B cell (primary cell): ENCODE results near the gene NYAP2. TPM values are rescaled to one million over a fixed set of nuclear protein-coding genes. Genes with fewer than 3 reads are reported as not detected.

ENCODE experiments used
- ATAC-seq: fragments of 200-7000 bp; cut with Tn5 transposase; one replicate; pipeline ENCODE4 v1.10.0; 2021; ENCODE audit warnings: low read depth, mild to moderate bottlenecking, moderate number of reproducible peaks, moderate library complexity
- CTCF ChIA-PET: fragments of 350-600 bp; sonication (Branson Sonifier 250); formaldehyde crosslinking; loops from one replicate; lab custom pipeline; 2021; ENCODE audit warnings: antibody characterized with exemption, inconsistent platforms; lab: Charles Lee
- POLR2A ChIA-PET: fragments of 350-600 bp; sonication (Branson Sonifier 250); formaldehyde crosslinking; loops from one replicate; lab custom pipeline; 2021; ENCODE audit warnings: antibody characterized with exemption; lab: Charles Lee
- DNase-seq: peaks from one replicate; pipeline ENCODE4 v3.0.0; 2013
- H2AFZ ChIP-seq: 2 replicates; pipeline ENCODE4 v1.6.1; 2012; ENCODE audit warnings: mild to moderate bottlenecking, low read depth, low read length; ENCODE audit not compliant: insufficient read depth, poor library complexity, severe bottlenecking
- H3K27ac ChIP-seq, 2 donors: 1 replicate in 1 of 2; 2 replicates in 1 of 2; pipeline ENCODE4 v1.5.1; 2012 to 2013; ENCODE audit warnings: low read length in 2 of 2, mild to moderate bottlenecking in 2 of 2, moderate library complexity in 1 of 2
- H3K27me3 ChIP-seq, 4 experiments: fragments of 200-600 bp in 1 of 4; sonication (generic) in 1 of 4; replicated peaks in 1 of 4; 1 replicate in 2 of 4; 2 replicates in 2 of 4; pipeline versions ENCODE4 v1.6.1 to v1.7.0; 2013 to 2016; ENCODE audit warnings: low read length in 3 of 4, mild to moderate bottlenecking in 2 of 4, mixed read lengths in 1 of 4, moderate library complexity in 1 of 4; ENCODE audit not compliant: insufficient read depth in 4 of 4, control insufficient read depth in 3 of 4; ENCODE audit errors: control extremely low read depth in 1 of 4
- H3K36me3 ChIP-seq, 2 experiments: replicated peaks in 1 of 2; 1 replicate in 1 of 2; 2 replicates in 1 of 2; pipeline versions ENCODE4 v1.6.1 to v1.7.1; 2013; ENCODE audit warnings: low read length in 1 of 2; ENCODE audit not compliant: insufficient read depth in 2 of 2, control insufficient read depth in 1 of 2; ENCODE audit errors: control extremely low read depth in 1 of 2, extremely low read depth in 1 of 2
- H3K4me1 ChIP-seq, 2 donors: fragments of 200-600 bp in 1 of 2; sonication (generic) in 1 of 2; 1 replicate in 1 of 2; 2 replicates in 1 of 2; pipeline versions ENCODE4 v1.5.1 to v1.6.1; 2013 to 2017; ENCODE audit warnings: low read length in 2 of 2; ENCODE audit not compliant: control insufficient read depth in 2 of 2, insufficient read depth in 2 of 2
- H3K4me2 ChIP-seq: replicated peaks from 2 replicates; pipeline ENCODE3; 2012; ENCODE audit warnings: mild to moderate bottlenecking, low read depth, low read length; ENCODE audit not compliant: poor library complexity, severe bottlenecking
- H3K4me3 ChIP-seq, 5 experiments: fragments of 200-600 bp in 1 of 5; sonication (generic) in 1 of 5; 1 replicate in 3 of 5; 2 replicates in 2 of 5; pipeline versions ENCODE4 v1.5.1 to v1.7.0; 2011 to 2016; ENCODE audit warnings: low read length in 4 of 5, mild to moderate bottlenecking in 4 of 5, low read depth in 2 of 5, control low read depth in 1 of 5, moderate library complexity in 1 of 5; ENCODE audit not compliant: insufficient read depth in 1 of 5; ENCODE audit errors: control extremely low read depth in 1 of 5, extremely low read depth in 1 of 5
- H3K79me2 ChIP-seq: fragments of 200-600 bp; sonication (generic); one replicate; pipeline ENCODE4 v1.6.0; 2016; ENCODE audit warnings: low read length; ENCODE audit not compliant: control insufficient read depth, insufficient read depth
- H3K9ac ChIP-seq: fragments of 200-600 bp; sonication (generic); 2 replicates; pipeline ENCODE4 v1.6.1; 2017; ENCODE audit warnings: mild to moderate bottlenecking, low read length, moderate library complexity
- H3K9me3 ChIP-seq, 3 donors: one replicate each; pipeline versions ENCODE4 v1.6.1 to v1.7.1; 2013; ENCODE audit warnings: low read length in 2 of 3; ENCODE audit not compliant: control insufficient read depth in 2 of 3, insufficient read depth in 1 of 3; ENCODE audit errors: control extremely low read depth in 1 of 3
- H4K20me1 ChIP-seq: 2 replicates; pipeline ENCODE4 v1.6.0; 2012; ENCODE audit warnings: mild to moderate bottlenecking, low read length; ENCODE audit not compliant: insufficient read depth, control insufficient read depth, poor library complexity, severe bottlenecking
- H3K27ac Mint-ChIP-seq: one replicate; pipeline ENCODE4 v1.8.0; 2021; ENCODE audit warnings: mixed read lengths
- H3K27me3 Mint-ChIP-seq: one replicate; pipeline ENCODE4 v1.8.0; 2021; ENCODE audit warnings: mixed read lengths
- H3K4me1 Mint-ChIP-seq: one replicate; pipeline ENCODE4 v1.8.0; 2021; ENCODE audit warnings: mixed read lengths
- H3K4me3 Mint-ChIP-seq: one replicate; pipeline ENCODE4 v1.8.0; 2021; ENCODE audit warnings: mixed read lengths
- H3K9me3 Mint-ChIP-seq: one replicate; pipeline ENCODE4 v1.8.0; 2022; ENCODE audit warnings: mixed read lengths; ENCODE audit not compliant: insufficient read depth
- CTCF ChIP-seq: fragments of 200-600 bp; IDR thresholded peaks from one replicate; pipeline ENCODE4 v1.8.0; 2022; ENCODE audit warnings: antibody characterized with exemption, mild to moderate bottlenecking
- EZH2 ChIP-seq: IDR thresholded peaks from 2 replicates; pipeline ENCODE4 v1.6.1; 2012; ENCODE audit warnings: borderline replicate concordance, low read depth, mild to moderate bottlenecking, moderate library complexity, low read length; ENCODE audit not compliant: insufficient read depth, poor library complexity, severe bottlenecking
- WGBS: methylation state at CpG from one replicate; pipeline ENCODE4 v1.1.5; 2013; ENCODE audit warnings: missing lambda C conversion rate; ENCODE audit not compliant: insufficient coverage; 5-methylcytosine and 5-hydroxymethylcytosine counted together
- intact Hi-C: fragments of 100-400 bp; cut with micrococcal nuclease; formaldehyde crosslinking; loops from one replicate; pipeline ENCODE4 v1.10.0; 2022
- polyA plus RNA-seq: library from polyadenylated mRNA; depleted of rRNA; stranded (reverse); fragments of >200 nt; gene quantifications from 2 replicates; pipeline ENCODE4 v1.2.3, GENCODE V29; 2012
- total RNA-seq, 2 donors: library from RNA; stranded (reverse); fragments of 120-200 nt in 1 of 2; gene quantifications; 1 replicate in 1 of 2; 2 replicates in 1 of 2; pipeline versions ENCODE4 v1.2.3 to v1.2.4, GENCODE V29; 2013 to 2022

The NYAP2 gene
- total and polyA plus RNA-seq, 2 donors (not counting 1 experiment from before 2014, with no cell fraction given): 0.12 to 0.17 TPM

DNA sequence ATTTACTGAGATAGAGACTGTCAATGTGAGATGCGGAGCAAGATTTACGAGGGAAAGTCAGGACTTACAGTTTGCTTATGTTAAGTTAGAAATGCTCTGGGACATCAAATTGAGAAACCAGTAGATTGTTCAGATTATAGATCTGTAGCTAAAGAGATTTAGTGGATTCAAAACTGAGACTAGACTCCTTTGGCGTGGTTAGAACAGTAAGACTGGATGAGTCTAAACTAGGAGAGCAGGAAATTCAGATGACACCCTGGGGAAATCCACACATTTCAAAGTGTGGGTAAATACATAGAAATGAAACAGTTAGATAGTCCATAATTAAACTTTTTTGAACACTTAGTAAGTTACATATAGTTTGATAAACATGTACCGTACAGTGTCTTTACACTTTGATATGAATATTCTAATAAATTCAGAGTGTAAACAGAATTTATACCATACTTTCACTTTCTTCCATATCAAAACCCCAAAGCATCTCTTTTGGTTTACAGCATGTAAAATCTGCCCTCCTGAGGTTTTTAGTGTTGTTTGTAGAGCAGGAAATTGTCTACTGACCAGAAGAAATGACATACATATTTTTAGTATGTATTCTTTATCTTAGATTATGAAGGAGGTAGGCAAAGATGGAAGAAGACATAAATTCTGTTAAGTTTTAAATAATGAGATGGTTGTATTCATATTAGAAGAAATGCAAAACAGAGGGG lies 231.5 kb downstream of the NYAP2 start:
- Histone ChIP-seq H3K27me3 (no peaks in the 10 kb centered on the region), H3K4me1 (no peaks in the 10 kb centered on the region), H3K27ac (no peak overlapping the region), H2AFZ (no peak overlapping the region), H3K9me3 (no peaks in the 10 kb centered on the region), H3K9ac (no peak overlapping the region), H3K36me3 (no peaks in the 10 kb centered on the region), H3K79me2 (no peaks in the 10 kb centered on the region), H3K4me2 (no peak overlapping the region), H3K4me3 (no peak overlapping the region), H4K20me1 (no peaks in the 10 kb centered on the region)
- no peak for ATAC-seq
- no peak for DNase-seq
- intact Hi-C loops: no loop called here
- no peak overlapping the region for H3K4me3 Mint-ChIP-seq
- peaks cover 18% of the 10 kb centered on the region for H3K27me3 Mint-ChIP-seq
- H3K27ac Mint-ChIP-seq: no peak overlapping the region
- CTCF ChIA-PET: no interaction called here
- POLR2A ChIA-PET: no interaction called here
- H3K9me3 Mint-ChIP-seq: no peaks in the 10 kb centered on the region
- 94% methylated on average over 2 of the region's 4 CpGs for WGBS
- H3K4me1 Mint-ChIP-seq: no peaks in the 10 kb centered on the region
- TF ChIP-seq CTCF: no peak

DNA sequence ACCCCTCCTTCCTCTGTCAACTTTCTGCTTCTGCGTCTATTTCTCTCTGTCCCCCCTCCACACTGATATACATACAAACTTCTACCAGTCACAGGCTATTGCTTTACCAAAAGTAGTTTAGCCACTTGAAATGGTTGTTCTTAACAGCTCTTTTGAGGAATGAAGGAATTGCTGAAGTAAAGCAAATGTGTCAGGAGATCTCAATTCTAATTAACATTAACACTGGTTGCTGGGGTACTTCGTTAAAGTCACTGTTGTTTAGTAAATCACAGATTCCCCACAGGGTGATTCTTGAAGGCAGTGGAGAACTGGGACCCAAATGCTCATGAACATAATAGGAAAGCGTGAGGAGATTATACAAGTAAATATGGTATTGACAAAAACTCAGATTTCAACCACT lies 232.8 kb downstream of the NYAP2 start:
- peaks cover 22% of the 10 kb centered on the region for H3K27me3 Mint-ChIP-seq

More for the DNA sequence above, 232.8 kb downstream of the NYAP2 start:
- H3K27ac ChIP-seq: no peak overlapping the region
- POLR2A ChIA-PET: no interaction called here
- H3K36me3 ChIP-seq: no peaks in the 10 kb centered on the region
- no peak overlapping the region for H3K4me2 ChIP-seq
- no peaks in the 10 kb centered on the region for H3K9me3 Mint-ChIP-seq
- H3K4me3 Mint-ChIP-seq: no peak overlapping the region
- no peaks in the 10 kb centered on the region for H3K9me3 ChIP-seq
- no peak overlapping the region for H3K27ac Mint-ChIP-seq
- H2AFZ ChIP-seq: no peak overlapping the region
- H3K4me3 ChIP-seq: no peak overlapping the region
- intact Hi-C loops: no loop called here
- no peak overlapping the region for H3K9ac ChIP-seq
- CTCF ChIA-PET: no interaction called here
- WGBS: no CpG with 5 or more reads among the region's 3 CpGs
- H3K79me2 ChIP-seq: no peaks in the 10 kb centered on the region
- DNase-seq (no peak), ATAC-seq (no peak)
- no peaks in the 10 kb centered on the region for H4K20me1 ChIP-seq
- no peaks in the 10 kb centered on the region for H3K4me1 ChIP-seq
- no peaks in the 10 kb centered on the region for H3K27me3 ChIP-seq
- H3K4me1 Mint-ChIP-seq: no peaks in the 10 kb centered on the region
- TF ChIP-seq EZH2 (no peak), CTCF (no peak)
